ENCODE results near the gene ITGB5. TPM values are rescaled to one million over a fixed set of nuclear protein-coding genes. Genes with fewer than 3 reads are reported as not detected.

Gene ITGB5
- total RNA-seq, 4 donors from 2014 or later, result 155 to 452 (median 234) TPM

- TF ChIP-seq CTCF (IDR thresholded peaks at IDR 0.05), result no peak
- ATAC-seq (ENCODE audit: low FRiP score), result no peak
- no peak for DNase-seq (ENCODE audit: low spot score)
Observed at GRCh38 chr3:124730941-124731297, 156.2 kb downstream of the ITGB5 start.

- DNase-seq (ENCODE audit: low spot score) (peak; percentile 70), ATAC-seq (ENCODE audit: low FRiP score) (peak; percentile 87)
- TF ChIP-seq CTCF (IDR thresholded peaks at IDR 0.05), result no peak
Observed at GRCh38 chr3:124730129-124730940, 156.8 kb downstream of the ITGB5 start, which contains the start of gene UMPS. UMPS (plus strand) TSS chr3:124730452; CDS start chr3:124730472, 20 bp downstream.

- TF ChIP-seq CTCF (IDR thresholded peaks at IDR 0.05), result no peak
- ATAC-seq (ENCODE audit: low FRiP score), result no peak
- no peak for DNase-seq (ENCODE audit: low spot score)
Observed at GRCh38 chr3:124722589-124722988, 164.6 kb downstream of the ITGB5 start.

- DNase-seq (ENCODE audit: low spot score) (no peak), ATAC-seq (ENCODE audit: low FRiP score) (no peak)
- TF ChIP-seq CTCF (IDR thresholded peaks at IDR 0.05), result no peak
Observed at GRCh38 chr3:124714223-124714853, 172.8 kb downstream of the ITGB5 start.

Small RNAs within 50 kb of the gene (small RNA-seq; reads per million reads assigned to genes)
- not detected for gene MIR544B

Other genes with a start within 250 kb of the ITGB5 start
- 10 to 100 TPM; 20.7 to 37.2 (median 28.2) TPM for gene UMPS, start 156.9 kb downstream of the ITGB5 start, total RNA-seq
- gene MUC13, start 47.4 kb upstream of the ITGB5 start, total RNA-seq, result not detected
- gene HEG1, start 168.6 kb upstream of the ITGB5 start, total RNA-seq, result 100 to 1,000 TPM in 3 of 4 donors, 10 to 100 TPM in 1; 95.2 to 238 (median 147) TPM